ENCODE data around the gene IL7R. TPM values are rescaled to one million over a fixed set of nuclear protein-coding genes. Genes with fewer than 3 reads are reported as not detected.
A peak's percentile ranks its signal among the peaks of the same experiment; 100 is the strongest.

IL7R gene
- 10 to 100 TPM in 3 of 4 donors, 1 to 10 TPM in 1; 4.4 to 19.1 (median 11.1) TPM for total RNA-seq

GRCh38 chr5:35856765-35857351 lies at the start of gene IL7R:
Gene IL7R (plus strand): TSS chr5:35856891. CDS start chr5:35856978, 87 bp downstream.
- Histone ChIP-seq H3K9me3 (no peaks in the 10 kb centered on the region), H3K27ac (peak within 1 kb of the TSS in 3 of 4 donors; percentile 14 to 41 (median 16)), H3K27me3 (no peaks in the 10 kb centered on the region), H3K4me1 (no peaks in the 10 kb centered on the region), H3K36me3 (no peaks in the 10 kb centered on the region), H3K4me3 (peak within 1 kb of the TSS in 2 of 4 donors; percentile 25 to 39)
- no peak for DNase-seq
- WGBS, 2 donors = 8 to 26% methylated on average over 1 of the region's 1 CpG
- intact Hi-C loops (cut with DNase I) = no loop called here
- TF ChIP-seq CTCF (IDR thresholded peaks at IDR 0.05) = no peak
- peak in 2 of 4 donors; percentile 21 to 72 for TF ChIP-seq POLR2A (IDR thresholded peaks at IDR 0.05)

GRCh38 chr5:35810601-35811000 lies 46.1 kb upstream of the IL7R start:
- Histone ChIP-seq H3K4me3 (no peak overlapping the region), H3K9me3 (no peaks in the 10 kb centered on the region), H3K27ac (peak overlapping the region in 1 of 4 donors; percentile 33), H3K36me3 (no peaks in the 10 kb centered on the region), H3K4me1 (no peaks in the 10 kb centered on the region), H3K27me3 (no peaks in the 10 kb centered on the region)
- no peak for TF ChIP-seq POLR2A (IDR thresholded peaks at IDR 0.05)
- intact Hi-C loops (cut with DNase I) = no loop called here
- DNase-seq = no peak

- H3K4me3 ChIP-seq = no peak overlapping the region
- intact Hi-C loops (cut with DNase I) = no loop called here
- H3K27ac ChIP-seq = no peak overlapping the region
- H3K4me1 ChIP-seq = no peaks in the 10 kb centered on the region
- no peak for TF ChIP-seq CTCF (IDR thresholded peaks at IDR 0.05)
- no peak for TF ChIP-seq POLR2A (IDR thresholded peaks at IDR 0.05)
- no peaks in the 10 kb centered on the region for H3K27me3 ChIP-seq
- no peak for DNase-seq
- 60 to 63% methylated on average over 3 of the region's 3 CpGs for WGBS, 2 donors
- no peaks in the 10 kb centered on the region for H3K36me3 ChIP-seq
- no peaks in the 10 kb centered on the region for H3K9me3 ChIP-seq
These were observed 45.5 kb upstream of the IL7R start for GRCh38 chr5:35811108-35811741.

GRCh38 chr5:35813521-35813920 lies 43.2 kb upstream of the IL7R start:
- TF ChIP-seq CTCF (IDR thresholded peaks at IDR 0.05) (no peak), POLR2A (IDR thresholded peaks at IDR 0.05) (no peak)
- no peak for DNase-seq
- no peak overlapping the region for H3K27ac ChIP-seq
- H3K4me3 ChIP-seq = no peak overlapping the region
- H3K9me3 ChIP-seq = no peaks in the 10 kb centered on the region
- H3K27me3 ChIP-seq = no peaks in the 10 kb centered on the region
- H3K4me1 ChIP-seq = no peaks in the 10 kb centered on the region
- intact Hi-C loops (cut with DNase I) = no loop called here
- H3K36me3 ChIP-seq = no peaks in the 10 kb centered on the region
- 52 to 55% methylated on average over 1 of the region's 1 CpG for WGBS, 2 donors

- Histone ChIP-seq H3K9me3 (no peaks in the 10 kb centered on the region), H3K27me3 (no peaks in the 10 kb centered on the region), H3K36me3 (no peaks in the 10 kb centered on the region), H3K4me1 (no peaks in the 10 kb centered on the region), H3K27ac (no peak overlapping the region), H3K4me3 (no peak overlapping the region)
- no peak for DNase-seq
- 76 to 82% methylated on average over 10 of the region's 10 CpGs for WGBS, 2 donors
- intact Hi-C loops (cut with DNase I) = no loop called here
- peak in 3 of 6 experiments; percentile 23 to 54 (median 28) for TF ChIP-seq CTCF (IDR thresholded peaks at IDR 0.05)
- TF ChIP-seq POLR2A (IDR thresholded peaks at IDR 0.05) = no peak
These were observed 41.4 kb upstream of the IL7R start for GRCh38 chr5:35815089-35815936.

Data from esophagus squamous epithelium (tissue), 5 donors.